ENCODE results near the gene VPS37C.
"Not testable (repeated sequence)": the region's sequence is repeated elsewhere in the genome, so short reads cannot be mapped to it uniquely, and the experiment has no call there.

Gene VPS37C

DNA sequence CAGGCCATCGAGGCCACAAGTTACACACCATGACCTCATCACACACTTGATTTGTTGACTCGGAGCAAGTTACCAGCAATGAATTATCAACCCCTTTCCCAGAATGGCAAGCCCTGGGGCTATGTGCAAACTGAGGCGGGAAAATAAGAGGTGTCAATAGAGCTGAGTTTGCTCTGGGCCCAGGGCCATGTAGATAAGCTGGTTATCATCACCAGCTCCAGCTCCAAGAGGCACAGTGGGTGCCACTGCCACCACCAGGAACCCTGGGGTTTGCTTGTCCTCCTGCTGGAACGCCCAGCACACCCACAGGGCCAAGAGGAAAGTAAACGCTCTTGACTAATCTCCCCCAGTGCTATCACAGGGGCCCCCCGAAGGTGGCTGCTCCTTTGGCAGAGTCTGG lies 13.0 kb upstream of the VPS37C start:
- no peak for DNase-seq

- no peak for DNase-seq
These were observed 12.2 kb upstream of the VPS37C start for GRCh38 chr11:61173456-61173855.

DNA sequence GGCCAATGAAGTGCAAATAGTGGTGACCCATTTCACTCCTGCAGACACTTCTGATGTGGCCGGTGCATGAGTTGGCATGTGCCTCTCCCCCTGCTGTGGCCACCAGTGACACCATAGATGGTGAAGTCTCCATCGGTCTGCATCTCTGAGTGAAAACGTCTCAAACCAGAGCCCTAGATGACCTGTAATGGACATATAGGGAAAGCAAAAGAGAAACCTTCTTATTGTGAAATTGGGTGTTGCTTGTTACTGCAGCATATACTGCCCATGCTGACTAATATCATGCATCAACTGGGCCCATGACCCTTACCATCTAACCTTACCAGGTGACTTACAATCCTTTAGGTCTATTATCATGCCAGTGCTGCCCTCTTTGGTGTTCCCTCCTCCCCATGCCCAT lies 11.7 kb upstream of the VPS37C start:
- DNase-seq: no peak

GRCh38 chr11:61172356-61172755 lies 11.1 kb upstream of the VPS37C start:
- no peak for DNase-seq

GRCh38 chr11:61171907-61172306 lies 10.7 kb upstream of the VPS37C start:
- DNase-seq: no peak

DNA sequence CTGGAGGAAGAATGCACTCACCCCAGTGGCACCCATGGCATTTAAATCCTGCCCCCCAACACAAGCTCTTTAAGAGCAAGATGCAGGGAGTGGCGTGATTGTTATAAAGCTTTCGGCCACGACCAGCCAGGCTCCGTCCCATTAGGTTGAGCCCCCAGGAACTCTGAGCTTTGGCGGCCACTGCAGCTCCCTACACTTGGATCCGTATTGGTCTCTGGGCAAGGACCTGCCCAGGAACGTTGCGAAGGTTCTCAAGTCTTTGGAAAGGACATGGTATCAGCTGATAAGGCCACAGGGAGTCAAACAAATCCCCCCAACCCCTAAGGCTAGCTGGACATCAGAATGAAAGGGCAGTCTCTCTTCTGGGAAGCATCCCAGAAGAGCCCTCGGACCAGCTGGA lies 9.3 kb upstream of the VPS37C start:
- DNase-seq: no peak

DNA sequence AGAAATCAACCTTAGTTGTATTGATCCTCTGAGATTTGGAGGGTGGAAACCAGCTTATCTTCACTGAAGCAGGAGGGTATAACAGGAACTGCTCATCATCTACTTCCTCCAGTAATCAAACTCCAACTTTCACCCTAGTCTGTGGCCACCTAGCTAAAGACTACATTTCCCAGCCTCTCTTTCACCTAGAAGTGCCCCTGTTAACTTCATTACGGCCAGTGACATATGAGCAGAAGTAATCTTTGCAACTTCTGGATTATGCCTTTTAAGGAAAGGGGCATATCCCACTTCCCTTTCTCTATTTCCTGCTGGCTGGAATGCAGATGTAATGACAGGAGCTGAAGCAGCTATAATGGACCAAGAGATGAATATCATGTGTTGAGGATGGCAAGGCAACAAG lies 7.6 kb upstream of the VPS37C start:
- DNase-seq: no peak

DNA sequence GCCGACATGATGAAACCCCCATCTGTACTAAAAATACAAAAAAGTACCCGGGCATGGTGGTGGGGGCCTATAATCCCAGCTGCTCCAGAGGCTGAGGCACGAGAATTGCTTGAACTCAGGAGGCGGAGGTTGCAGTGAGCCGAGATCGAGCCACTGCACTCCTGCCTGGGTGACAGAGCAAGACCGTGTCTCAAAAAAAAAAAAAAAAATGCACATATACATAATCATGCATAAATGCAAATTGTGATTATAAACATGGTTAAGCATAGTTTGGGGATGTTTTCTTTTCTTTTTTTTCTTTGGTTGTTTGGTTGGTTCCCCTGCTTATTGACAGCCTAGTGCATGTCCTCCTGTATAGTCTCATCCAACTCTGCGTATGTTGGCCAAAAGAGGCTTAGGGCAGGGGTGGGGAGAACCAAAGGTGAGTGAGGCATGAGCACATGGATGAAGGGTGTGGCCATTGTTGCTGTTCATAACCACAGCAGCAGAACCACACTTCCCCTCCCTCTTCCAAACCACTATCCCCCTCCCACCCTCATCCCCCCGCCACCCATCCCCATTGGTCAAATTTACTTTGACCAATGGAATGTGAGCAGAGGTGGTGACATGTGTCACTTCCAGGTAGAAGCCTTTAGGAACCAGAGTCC lies 6.9 kb upstream of the VPS37C start:
- DNase-seq: no peak

DNA sequence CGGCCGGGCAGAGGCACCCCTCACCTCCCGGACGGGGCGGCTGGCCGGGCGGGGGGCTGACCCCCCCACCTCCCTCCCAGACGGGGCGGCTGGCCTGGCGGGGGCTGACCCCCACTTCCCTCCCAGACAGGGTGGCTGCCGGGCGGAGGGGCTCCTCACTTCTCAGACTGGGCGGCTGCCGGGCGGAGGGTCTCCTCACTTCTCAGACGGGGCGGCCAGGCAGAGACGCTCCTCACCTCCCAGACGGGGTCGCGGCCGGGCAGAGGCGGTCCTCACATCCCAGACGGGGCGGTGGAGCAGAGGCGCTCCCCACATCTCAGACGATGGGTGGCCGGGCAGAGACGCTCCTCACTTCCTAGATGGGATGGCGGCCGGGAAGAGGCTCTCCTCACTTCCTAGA lies 5.1 kb upstream of the VPS37C start:
- not testable (repeated sequence) for DNase-seq

DNA sequence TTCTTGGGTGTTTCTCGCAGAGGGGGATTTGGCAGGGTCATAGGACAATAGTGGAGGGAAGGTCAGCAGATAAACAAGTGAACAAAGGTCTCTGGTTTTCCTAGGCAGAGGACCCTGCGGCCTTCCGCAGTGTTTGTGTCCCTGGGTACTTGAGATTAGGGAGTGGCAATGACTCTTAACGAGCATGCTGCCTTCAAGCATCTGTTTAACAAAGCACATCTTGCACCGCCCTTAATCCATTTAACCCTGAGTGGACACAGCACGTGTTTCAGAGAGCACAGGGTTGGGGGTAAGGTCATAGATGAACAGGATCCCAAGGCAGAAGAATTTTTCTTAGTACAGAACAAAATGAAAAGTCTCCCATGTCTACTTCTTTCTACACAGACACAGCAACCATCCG lies 4.6 kb upstream of the VPS37C start:
- not testable (repeated sequence) for DNase-seq

DNA sequence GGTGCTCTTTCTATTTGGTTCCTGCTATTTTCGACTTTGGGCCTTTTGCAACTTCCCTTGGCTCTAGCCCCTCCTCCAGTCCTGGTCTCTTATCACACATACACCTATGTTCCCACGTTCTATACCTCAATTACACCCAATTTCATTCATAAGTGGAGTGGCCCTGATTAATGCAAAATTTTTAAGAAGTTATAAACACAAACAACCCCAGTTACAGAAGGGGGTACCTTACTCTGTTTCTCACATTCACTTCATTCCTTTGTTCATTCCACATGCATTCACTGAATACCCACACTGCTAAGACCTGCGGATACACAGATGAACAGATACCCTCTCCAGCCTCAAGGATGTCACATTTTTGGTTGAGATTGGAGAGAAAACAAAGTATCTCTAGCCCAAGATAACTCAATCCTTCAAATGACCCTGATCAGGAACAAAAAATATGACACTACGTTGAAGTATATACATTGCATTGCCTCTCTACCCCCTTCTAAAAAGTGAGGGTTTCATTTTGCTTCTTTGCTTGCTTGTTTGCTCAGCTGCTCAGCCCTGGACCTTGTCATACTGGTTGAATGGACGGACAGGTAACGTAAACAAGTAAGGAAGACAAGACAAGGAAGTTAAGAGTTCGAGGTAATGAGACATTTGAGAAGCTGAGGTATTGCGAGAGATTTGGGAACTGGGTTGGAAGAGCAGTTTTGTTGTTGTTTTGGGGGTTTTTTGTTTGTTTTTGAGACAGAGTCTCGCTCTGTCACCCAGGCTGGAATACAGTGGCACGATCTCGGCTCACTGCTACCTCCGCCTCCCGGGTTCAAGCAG lies 3.6 kb upstream of the VPS37C start:
- DNase-seq: no peak

- no peak for DNase-seq
These were observed 2.7 kb upstream of the VPS37C start for GRCh38 chr11:61163714-61164605.

DNA sequence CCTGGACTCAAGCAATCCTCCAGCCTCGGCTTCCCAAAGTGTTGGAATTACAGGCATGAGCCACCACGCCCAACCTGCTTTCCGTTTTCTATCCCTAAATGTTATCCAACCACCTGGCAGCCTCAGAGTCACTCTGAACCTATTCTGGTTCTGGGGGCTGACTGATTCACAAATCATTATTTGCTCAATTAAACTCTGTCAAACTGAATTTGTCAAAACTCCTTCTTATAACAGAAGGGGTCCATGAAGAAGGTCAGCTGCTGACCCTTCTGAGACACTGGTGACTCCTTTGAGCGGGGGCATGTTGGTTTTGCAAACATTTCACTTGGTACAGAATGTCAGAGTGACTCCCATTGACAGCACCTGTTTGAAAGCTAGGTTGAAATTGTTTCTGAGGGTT lies 1.8 kb upstream of the VPS37C start:
- DNase-seq: no peak

- no peak for DNase-seq
These were observed 1.1 kb upstream of the VPS37C start for GRCh38 chr11:61162092-61162941.

DNA sequence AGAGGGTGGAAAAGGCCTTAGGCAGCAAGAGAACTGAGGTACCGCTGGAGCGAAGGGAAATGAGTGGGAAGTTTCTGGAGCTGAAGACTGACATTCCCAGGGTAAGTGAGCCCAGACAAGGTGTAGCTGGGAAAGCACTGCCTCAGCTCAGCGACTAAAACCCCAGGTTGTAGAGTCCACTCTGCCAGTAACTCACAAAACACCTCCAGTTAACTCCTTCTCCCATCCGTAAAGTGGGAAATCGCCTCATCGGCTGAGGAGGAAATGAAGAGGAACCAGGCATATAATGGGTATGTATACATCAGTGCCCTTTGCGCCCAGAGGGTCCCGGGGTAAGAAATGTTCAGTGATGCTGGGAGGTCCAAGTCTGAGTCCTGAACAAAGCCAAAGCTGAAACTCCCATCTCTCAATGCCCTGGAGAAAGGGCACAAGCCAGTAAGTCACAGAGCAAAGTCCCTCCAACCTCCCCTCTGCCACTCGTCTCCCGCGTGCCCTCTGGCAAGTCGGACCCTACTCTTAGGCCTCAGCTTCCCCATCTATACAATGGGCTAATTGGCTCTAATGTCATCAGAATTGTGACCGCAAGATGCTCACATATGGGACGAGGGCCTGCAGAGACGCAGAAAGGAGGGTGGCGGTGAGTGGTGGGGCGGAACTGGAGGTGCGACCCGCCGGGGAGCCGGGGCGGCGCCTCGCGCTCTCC lies 588 bp downstream of the VPS37C start:
- no peak for DNase-seq

DNA sequence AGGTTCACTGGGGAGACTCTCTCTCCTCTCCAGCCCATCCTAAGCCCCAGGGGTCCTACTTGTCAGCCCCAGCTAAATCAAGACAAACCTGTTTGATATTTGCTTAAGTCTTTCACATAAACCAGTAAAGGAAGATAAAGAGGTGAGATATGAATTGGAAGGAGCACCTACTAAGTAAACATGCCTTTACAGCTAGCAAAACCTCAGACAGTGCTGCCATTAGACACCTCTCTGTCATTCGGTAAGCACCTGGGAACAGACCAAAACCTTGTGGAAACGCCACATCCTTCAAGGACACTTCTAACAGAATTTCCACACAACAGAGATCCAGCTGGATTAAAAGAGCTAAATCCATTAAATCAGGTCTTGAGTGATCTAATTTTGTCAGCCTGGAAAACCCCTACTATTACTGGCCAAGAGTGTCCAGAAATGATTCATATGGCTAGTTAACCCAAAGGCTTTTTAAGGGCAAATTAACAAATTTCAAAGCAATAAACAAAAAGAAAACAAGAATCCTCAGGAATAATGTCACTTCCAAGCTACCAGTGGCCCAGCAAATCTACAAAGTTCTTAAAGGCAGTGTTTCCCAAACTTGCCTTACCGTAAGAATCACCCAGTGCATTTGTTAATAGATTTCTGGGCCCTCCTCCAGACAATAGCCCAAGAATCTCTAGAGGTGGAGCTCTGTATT lies 2.4 kb downstream of the VPS37C start:
- no peak for DNase-seq

DNA sequence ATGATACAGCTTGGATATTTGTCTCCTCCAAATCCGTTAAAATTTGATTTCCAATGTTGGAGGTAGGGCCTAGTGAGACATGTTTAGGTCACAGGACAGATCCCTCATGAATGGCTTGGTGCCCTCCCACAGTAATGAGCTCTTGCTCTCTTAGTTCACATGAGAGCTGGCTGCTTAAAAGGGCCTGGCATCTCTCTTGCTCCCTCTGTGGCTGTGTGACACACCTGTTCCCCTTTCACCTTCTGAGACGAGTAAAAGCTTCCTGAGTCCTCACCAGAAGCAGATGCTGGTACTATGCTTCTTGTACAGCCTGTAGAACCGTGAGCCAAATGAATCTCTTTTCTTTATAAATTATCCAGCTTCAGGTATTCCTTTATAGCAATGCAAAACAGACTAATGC lies 3.5 kb downstream of the VPS37C start:
- no peak for DNase-seq

GRCh38 chr11:61155741-61156140 lies 5.5 kb downstream of the VPS37C start:
- no peak for DNase-seq

- DNase-seq: no peak
These were observed 5.9 kb downstream of the VPS37C start for GRCh38 chr11:61155312-61155711.

DNA sequence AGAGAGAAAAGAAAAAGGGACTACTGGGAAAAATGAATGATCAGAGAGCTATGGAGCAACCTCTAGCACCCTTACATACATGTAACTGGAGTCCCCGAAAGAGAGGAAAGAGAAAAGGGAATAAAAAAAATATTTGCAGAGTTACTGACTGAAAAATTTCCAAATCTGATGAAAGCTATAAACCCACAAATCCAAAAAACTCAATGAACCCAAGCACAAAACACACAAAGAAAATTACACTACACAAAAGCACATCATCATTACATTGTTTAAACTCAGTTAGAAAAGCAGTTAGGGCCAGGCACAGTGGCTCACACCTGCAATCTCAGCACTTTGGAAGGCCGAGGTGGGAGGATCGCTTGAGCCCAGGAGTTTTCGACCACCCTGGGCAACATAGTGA lies 6.7 kb downstream of the VPS37C start:
- no peak for DNase-seq

DNA sequence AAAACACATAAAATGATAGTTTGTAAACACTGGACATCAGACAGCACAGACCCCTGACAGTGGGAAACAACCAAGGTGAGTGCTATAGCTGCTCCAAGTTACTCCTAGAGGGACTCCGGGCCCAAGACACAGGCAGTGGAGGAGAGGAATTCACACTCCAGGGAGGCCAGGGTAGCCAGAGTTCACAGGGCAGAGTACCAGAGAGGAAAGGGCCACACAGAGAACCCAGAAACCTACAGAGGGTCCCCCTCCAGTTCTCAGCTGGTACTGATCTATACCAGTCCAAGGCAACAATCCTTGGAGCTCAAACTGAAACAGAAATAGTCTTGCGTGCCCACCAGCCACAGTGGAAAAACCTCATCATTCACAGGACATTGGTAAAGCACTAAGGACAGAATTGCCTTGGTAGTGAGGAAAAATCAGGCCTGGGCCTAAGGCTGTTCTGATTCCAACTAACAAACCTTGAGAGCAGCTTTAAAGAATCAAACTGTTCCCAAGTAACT lies 7.6 kb downstream of the VPS37C start:
- DNase-seq: no peak

Data from NCI-H1092 (cell line).